HCT116 (cell line): ENCODE measurements around the gene INPP5K. TPM values are rescaled to one million over a fixed set of nuclear protein-coding genes. Genes with fewer than 3 reads are reported as not detected.

Experiments used
- ATAC-seq: fragments of 200-7000 bp; cut with Tn5 transposase; 2 replicates; pipeline ENCODE4 v1.9.1; 2020; ENCODE audit warnings: mild to moderate bottlenecking, moderate library complexity
- BruUV-seq: library from RNA; stranded (reverse); fragments of 400-500 nt; replicated peaks from 2 replicates; lab custom pipeline; 2021; lab: Mats Ljungman, UMichigan
- CTCF ChIA-PET: fragments of 300-600 bp; sonication (Branson Sonifier 250); formaldehyde crosslinking; loops from one replicate; lab custom pipeline; 2021; ENCODE audit warnings: antibody characterized with exemption; lab: Charles Lee
- POLR2A ChIA-PET: fragments of 300-600, 350-600 bp; sonication (Branson Sonifier 250); formaldehyde crosslinking; loops from one replicate; lab custom pipeline; 2021; ENCODE audit warnings: antibody characterized with exemption; lab: Charles Lee
- RAD21 ChIA-PET, 2 experiments: fragments of 300-600 bp; sonication (Branson Sonifier 250); formaldehyde crosslinking; loops; one replicate each; lab custom pipeline; 2023; ENCODE audit warnings: low total read pairs in 2 of 2; ENCODE audit not compliant: uncharacterized antibody in 2 of 2, unreplicated experiment in 2 of 2, low non-redundant PET in 1 of 2; lab: Charles Lee
- DNase-seq: peaks from one replicate; pipeline ENCODE4 v3.0.0-alpha.2; 2010; ENCODE audit warnings: low read depth, low spot score
- H2AFZ ChIP-seq: fragments of 200-600 bp; shearing (Covaris generic), sonication (generic); 2 replicates; pipeline ENCODE4 v1.6.1; 2017; ENCODE audit warnings: low read depth, mixed run types, mixed read lengths, antibody characterized with exemption, low read length; ENCODE audit not compliant: poor library complexity, severe bottlenecking
- H3K27ac ChIP-seq: 2 replicates; pipeline ENCODE4 v1.5.1; 2012; ENCODE audit warnings: low read depth, low read length
- H3K27me3 ChIP-seq: fragments of 200-600 bp; sonication (generic); 2 replicates; pipeline ENCODE4 v1.6.1; 2016; ENCODE audit warnings: mixed run types, low read length, mixed read lengths; ENCODE audit not compliant: insufficient read depth
- H3K36me3 ChIP-seq, 2 experiments: fragments of 200-500 bp in 1 of 2; fragments of 200-600 bp in 1 of 2; sonication (Bioruptor generic) in 1 of 2; sonication (generic) in 1 of 2; 2 replicates each; pipeline versions ENCODE4 v1.5.1 to v1.6.1; 2014 to 2016; ENCODE audit warnings: low read length in 2 of 2, inconsistent platforms in 1 of 2, mixed read lengths in 1 of 2, mixed run types in 1 of 2; ENCODE audit not compliant: insufficient read depth in 2 of 2, control insufficient read depth in 1 of 2
- H3K4me1 ChIP-seq, 2 experiments: fragments of 200-600 bp in 1 of 2; sonication (generic) in 1 of 2; 2 replicates each; pipeline versions ENCODE4 v1.5.1 to v1.6.1; 2012 to 2017; ENCODE audit warnings: low read length in 2 of 2, inconsistent platforms in 1 of 2, mild to moderate bottlenecking in 1 of 2, mixed read lengths in 1 of 2, mixed run types in 1 of 2, moderate library complexity in 1 of 2; ENCODE audit not compliant: insufficient read depth in 2 of 2, control insufficient read depth in 1 of 2
- H3K4me2 ChIP-seq: fragments of 200-600 bp; sonication (generic); 2 replicates; pipeline ENCODE4 v1.6.1; 2017; ENCODE audit warnings: mixed run types, low read length, mixed read lengths
- H3K4me3 ChIP-seq, 2 experiments: fragments of 200-600 bp in 1 of 2; sonication (generic) in 1 of 2; replicated peaks in 1 of 2; 2 replicates each; pipeline ENCODE4 v1.5.1; 2011 to 2016; ENCODE audit warnings: low read length in 2 of 2, control low read depth in 1 of 2, low read depth in 1 of 2, mild to moderate bottlenecking in 1 of 2, mixed read lengths in 1 of 2, mixed run types in 1 of 2
- H3K79me2 ChIP-seq: fragments of 200-600 bp; sonication (generic); 2 replicates; pipeline ENCODE4 v1.6.1; 2017; ENCODE audit warnings: mild to moderate bottlenecking, mixed run types, low read length, moderate library complexity, mixed read lengths; ENCODE audit not compliant: insufficient read depth
- H3K9ac ChIP-seq: fragments of 200-600 bp; sonication (generic); 2 replicates; pipeline ENCODE4 v1.6.1; 2016; ENCODE audit warnings: low read length, mixed read lengths
- H3K9me2 ChIP-seq: fragments of 200-600 bp; sonication (generic), shearing (Covaris generic); 2 replicates; pipeline ENCODE4 v1.6.1; 2017; ENCODE audit warnings: mixed run types, mild to moderate bottlenecking, moderate library complexity; ENCODE audit not compliant: insufficient read depth
- H3K9me3 ChIP-seq, 2 experiments: fragments of 200-500 bp in 1 of 2; fragments of 200-600 bp in 1 of 2; sonication (Bioruptor generic) in 1 of 2; sonication (generic) in 1 of 2; 2 replicates each; pipeline ENCODE4 v1.6.1; 2014 to 2017; ENCODE audit warnings: low read length in 2 of 2, mixed read lengths in 2 of 2, inconsistent platforms in 1 of 2, low read depth in 1 of 2, mild to moderate bottlenecking in 1 of 2, mixed run types in 1 of 2, moderate library complexity in 1 of 2; ENCODE audit not compliant: control insufficient read depth in 1 of 2, insufficient read depth in 1 of 2
- H4K20me1 ChIP-seq: fragments of 200-600 bp; sonication (generic), shearing (Covaris generic); 2 replicates; pipeline ENCODE4 v1.6.1; 2017; ENCODE audit warnings: mixed run types, mild to moderate bottlenecking, moderate library complexity; ENCODE audit not compliant: insufficient read depth
- CEBPB ChIP-seq: IDR thresholded peaks from 2 replicates; pipeline ENCODE4 v1.6.1; 2012; ENCODE audit warnings: low read depth
- CTCF ChIP-seq, 3 experiments: fragments of 200-600 bp in 1 of 3; sonication (generic) in 1 of 3; IDR thresholded peaks in 2 of 3; conservative IDR thresholded peaks in 1 of 3; 2 replicates each; pipeline ENCODE4 v1.5.1; 2012 to 2017; ENCODE audit warnings: low read depth in 2 of 3, low read length in 2 of 3, antibody characterized with exemption in 1 of 3, borderline replicate concordance in 1 of 3, control low read depth in 1 of 3, mild to moderate bottlenecking in 1 of 3, mixed read lengths in 1 of 3, mixed run types in 1 of 3, moderate library complexity in 1 of 3; ENCODE audit not compliant: insufficient read depth in 1 of 3
- EGR1 ChIP-seq: IDR thresholded peaks from 2 replicates; pipeline ENCODE4 v1.6.1; 2012; ENCODE audit warnings: low read depth
- EZH2 ChIP-seq: fragments of 200-600 bp; sonication (generic); IDR thresholded peaks from 2 replicates; pipeline ENCODE4 v1.6.1; 2017; ENCODE audit warnings: antibody characterized with exemption, mixed run types
- EZH2phosphoT487 ChIP-seq: fragments of 200-600 bp; IDR thresholded peaks from 2 replicates; pipeline ENCODE4 v1.6.1; 2018; ENCODE audit warnings: antibody characterized with exemption, borderline replicate concordance
- FOSL1 ChIP-seq: IDR thresholded peaks from 2 replicates; pipeline ENCODE4 v1.6.1; 2012; ENCODE audit warnings: low read depth
- JUND ChIP-seq: IDR thresholded peaks from 2 replicates; pipeline ENCODE4 v1.6.1; 2012
- POLR2A ChIP-seq: IDR thresholded peaks from 2 replicates; pipeline ENCODE4 v1.7.0; 2011; ENCODE audit warnings: borderline replicate concordance; ENCODE audit not compliant: insufficient read depth, insufficient read length; ENCODE audit errors: extremely low read depth
- POLR2AphosphoS5 ChIP-seq: IDR thresholded peaks from 2 replicates; pipeline ENCODE4 v1.6.1; 2011; ENCODE audit warnings: mild to moderate bottlenecking, low read depth, low read length, moderate library complexity
- RAD21 ChIP-seq: IDR thresholded peaks from 2 replicates; pipeline ENCODE4 v1.6.1; 2012; ENCODE audit warnings: low read depth, mild to moderate bottlenecking
- SIN3A ChIP-seq: IDR thresholded peaks from 2 replicates; pipeline ENCODE4 v1.6.1; 2012; ENCODE audit warnings: low read depth
- SRF ChIP-seq: IDR thresholded peaks from 2 replicates; pipeline ENCODE4 v1.6.1; 2012; ENCODE audit warnings: low read depth
- TCF7L2 ChIP-seq: IDR thresholded peaks from 2 replicates; pipeline ENCODE4 v1.7.0; 2011; ENCODE audit warnings: borderline replicate concordance, inconsistent platforms; ENCODE audit not compliant: insufficient read depth, insufficient read length; ENCODE audit errors: extremely low read depth
- YY1 ChIP-seq: IDR thresholded peaks from 2 replicates; pipeline ENCODE4 v1.6.1; 2011; ENCODE audit warnings: low read length, low read depth, moderate library complexity, mild to moderate bottlenecking; ENCODE audit not compliant: insufficient replicate concordance; ENCODE audit errors: extremely low read depth
- ZNF274 ChIP-seq: fragments of 200-500 bp; sonication (Bioruptor generic); IDR thresholded peaks from 2 replicates; pipeline ENCODE4 v1.6.1; 2014; ENCODE audit warnings: mild to moderate bottlenecking, low read depth, low read length, inconsistent platforms
- intact Hi-C: fragments of 100-400 bp; cut with micrococcal nuclease; formaldehyde crosslinking; loops from 2 replicates; pipeline ENCODE4 v1.10.0; 2022
- total RNA-seq: library from RNA; stranded (reverse); gene quantifications from one replicate; pipeline ENCODE4 v1.2.1, GENCODE V29; 2021; ENCODE audit not compliant: unreplicated experiment
- TF ChIP-seq, protein P1 (sequence below): IDR thresholded peaks from 2 replicates; pipeline ENCODE4 v1.6.1; 2012
- TF ChIP-seq, protein P2 (sequence below): IDR thresholded peaks from 2 replicates; pipeline ENCODE4 v1.6.1; 2012; ENCODE audit warnings: low read depth

INPP5K gene
- total RNA-seq, 1 experiment from 2014 or later, result 25.6 TPM

GRCh38 chr17:1545618-1546017, 29.2 kb upstream of the INPP5K start:
- DNase-seq, result no peak
- ChIA-PET RAD21 (no interaction called here), CTCF (no interaction called here), POLR2A (interaction anchor here (0.7 kb wide), 1 partner anchor 94 kb away, joined by 3 read pairs; no protein-coding TSS in a partner anchor)
- Histone ChIP-seq H3K36me3 (peaks cover 28 to 37% of the 10 kb centered on the region in 2 experiments; a peak in 3 of 4 replicates), H3K9ac (no peak overlapping the region), H3K9me3 (no peaks in the 10 kb centered on the region), H3K4me1 (no peaks in the 10 kb centered on the region), H3K27me3 (no peaks in the 10 kb centered on the region), H4K20me1 (no peaks in the 10 kb centered on the region), H3K4me2 (no peak overlapping the region), H3K4me3 (no peak overlapping the region), H3K79me2 (peaks cover 14% of the 10 kb centered on the region), H2AFZ (no peak overlapping the region), H3K9me2 (no peaks in the 10 kb centered on the region), H3K27ac (no peak overlapping the region)
- TF ChIP-seq POLR2AphosphoS5 (no peak), FOSL1 (no peak), RAD21 (no peak), POLR2A (no peak), TCF7L2 (no peak), JUND (no peak), EZH2phosphoT487 (no peak), CTCF (IDR thresholded peaks at IDR 0.05 in 2 of 3, conservative IDR thresholded peaks at IDR 0.05 in 1 of 3; ENCODE audit: borderline replicate concordance in 1 of 3, insufficient read depth in 1 of 3, low read depth in 2 of 3, low read length in 2 of 3) (no peak), SRF (no peak), YY1 (no peak), EGR1 (no peak), ZNF274 (no peak), EZH2 (no peak), SIN3A (no peak), CEBPB (no peak)
- TF ChIP-seq, protein P1, sequence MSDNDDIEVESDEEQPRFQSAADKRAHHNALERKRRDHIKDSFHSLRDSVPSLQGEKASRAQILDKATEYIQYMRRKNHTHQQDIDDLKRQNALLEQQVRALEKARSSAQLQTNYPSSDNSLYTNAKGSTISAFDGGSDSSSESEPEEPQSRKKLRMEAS, result no peak
- TF ChIP-seq, protein P2, sequence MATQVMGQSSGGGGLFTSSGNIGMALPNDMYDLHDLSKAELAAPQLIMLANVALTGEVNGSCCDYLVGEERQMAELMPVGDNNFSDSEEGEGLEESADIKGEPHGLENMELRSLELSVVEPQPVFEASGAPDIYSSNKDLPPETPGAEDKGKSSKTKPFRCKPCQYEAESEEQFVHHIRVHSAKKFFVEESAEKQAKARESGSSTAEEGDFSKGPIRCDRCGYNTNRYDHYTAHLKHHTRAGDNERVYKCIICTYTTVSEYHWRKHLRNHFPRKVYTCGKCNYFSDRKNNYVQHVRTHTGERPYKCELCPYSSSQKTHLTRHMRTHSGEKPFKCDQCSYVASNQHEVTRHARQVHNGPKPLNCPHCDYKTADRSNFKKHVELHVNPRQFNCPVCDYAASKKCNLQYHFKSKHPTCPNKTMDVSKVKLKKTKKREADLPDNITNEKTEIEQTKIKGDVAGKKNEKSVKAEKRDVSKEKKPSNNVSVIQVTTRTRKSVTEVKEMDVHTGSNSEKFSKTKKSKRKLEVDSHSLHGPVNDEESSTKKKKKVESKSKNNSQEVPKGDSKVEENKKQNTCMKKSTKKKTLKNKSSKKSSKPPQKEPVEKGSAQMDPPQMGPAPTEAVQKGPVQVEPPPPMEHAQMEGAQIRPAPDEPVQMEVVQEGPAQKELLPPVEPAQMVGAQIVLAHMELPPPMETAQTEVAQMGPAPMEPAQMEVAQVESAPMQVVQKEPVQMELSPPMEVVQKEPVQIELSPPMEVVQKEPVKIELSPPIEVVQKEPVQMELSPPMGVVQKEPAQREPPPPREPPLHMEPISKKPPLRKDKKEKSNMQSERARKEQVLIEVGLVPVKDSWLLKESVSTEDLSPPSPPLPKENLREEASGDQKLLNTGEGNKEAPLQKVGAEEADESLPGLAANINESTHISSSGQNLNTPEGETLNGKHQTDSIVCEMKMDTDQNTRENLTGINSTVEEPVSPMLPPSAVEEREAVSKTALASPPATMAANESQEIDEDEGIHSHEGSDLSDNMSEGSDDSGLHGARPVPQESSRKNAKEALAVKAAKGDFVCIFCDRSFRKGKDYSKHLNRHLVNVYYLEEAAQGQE, result no peak
- no TSS peak for BruUV-seq
- ATAC-seq, result no peak
- intact Hi-C loops, result no loop called here
